Duodenal mucosa (tissue), 2 donors: ENCODE measurements around the gene TUBGCP2.

ENCODE experiments used
- H3K27ac ChIP-seq: one replicate; pipeline ENCODE4 v1.7.0; 2013; ENCODE audit warnings: low read depth, low read length
- H3K27me3 ChIP-seq, 2 donors: one replicate each; pipeline ENCODE4 v1.7.0; 2013; ENCODE audit warnings: low read length in 2 of 2, control low read depth in 1 of 2; ENCODE audit not compliant: insufficient read depth in 2 of 2, control insufficient read depth in 1 of 2
- H3K36me3 ChIP-seq, 2 donors: one replicate each; pipeline ENCODE4 v1.7.0; 2013; ENCODE audit warnings: low read length in 2 of 2, control low read depth in 1 of 2; ENCODE audit not compliant: insufficient read depth in 2 of 2, control insufficient read depth in 1 of 2
- H3K4me1 ChIP-seq, 2 donors: one replicate each; pipeline ENCODE4 v1.7.0; 2013; ENCODE audit warnings: low read length in 2 of 2, control low read depth in 1 of 2; ENCODE audit not compliant: insufficient read depth in 2 of 2, control insufficient read depth in 1 of 2
- H3K4me3 ChIP-seq, 2 donors: one replicate each; pipeline ENCODE4 v1.7.0; 2013; ENCODE audit warnings: low read length in 2 of 2, low read depth in 1 of 2
- H3K9ac ChIP-seq, 2 donors: one replicate each; pipeline ENCODE4 v1.7.0; 2013; ENCODE audit warnings: low read length in 2 of 2, low read depth in 1 of 2
- H3K9me3 ChIP-seq, 2 donors: one replicate each; pipeline ENCODE4 v1.7.0; 2013; ENCODE audit warnings: low read length in 2 of 2, control low read depth in 1 of 2; ENCODE audit not compliant: control insufficient read depth in 1 of 2

TUBGCP2 gene

GRCh38 chr10:133258818-133259601 is 49.7 kb downstream of the TUBGCP2 start:
- Histone ChIP-seq H3K4me3 (no peak overlapping the region), H3K27me3 (peaks cover 0 to 5% of the 10 kb centered on the region in 2 donors), H3K36me3 (no peaks in the 10 kb centered on the region), H3K9me3 (no peaks in the 10 kb centered on the region), H3K4me1 (peaks cover 39 to 54% of the 10 kb centered on the region in 2 donors), H3K9ac (no peak overlapping the region), H3K27ac (no peak overlapping the region)

GRCh38 chr10:133258066-133258817 is 50.4 kb downstream of the TUBGCP2 start:
- Histone ChIP-seq H3K27ac (peak overlapping the region; percentile 20), H3K9ac (peak overlapping the region; percentile 32), H3K4me1 (peaks cover 38 to 54% of the 10 kb centered on the region in 2 donors), H3K27me3 (peaks cover 0 to 5% of the 10 kb centered on the region in 2 donors), H3K36me3 (no peaks in the 10 kb centered on the region), H3K4me3 (peak overlapping the region; percentile 43 to 55), H3K9me3 (no peaks in the 10 kb centered on the region)

GRCh38 chr10:133257489-133258065 is 51.1 kb downstream of the TUBGCP2 start:
- Histone ChIP-seq H3K36me3 (no peaks in the 10 kb centered on the region), H3K9ac (peak overlapping the region; percentile 25 to 32), H3K4me1 (peaks cover 31 to 48% of the 10 kb centered on the region in 2 donors), H3K4me3 (peak overlapping the region; percentile 43 to 55), H3K9me3 (no peaks in the 10 kb centered on the region), H3K27me3 (no peaks in the 10 kb centered on the region), H3K27ac (no peak overlapping the region)

GRCh38 chr10:133255323-133255722 is 53.3 kb downstream of the TUBGCP2 start:
- peaks cover 26 to 32% of the 10 kb centered on the region in 2 donors for H3K4me1 ChIP-seq
- H3K9me3 ChIP-seq: no peaks in the 10 kb centered on the region
- no peaks in the 10 kb centered on the region for H3K27me3 ChIP-seq
- no peaks in the 10 kb centered on the region for H3K36me3 ChIP-seq
- H3K4me3 ChIP-seq: no peak overlapping the region
- H3K9ac ChIP-seq: no peak overlapping the region
- no peak overlapping the region for H3K27ac ChIP-seq

GRCh38 chr10:133254421-133255120 is 54.1 kb downstream of the TUBGCP2 start:
- no peaks in the 10 kb centered on the region for H3K9me3 ChIP-seq
- no peaks in the 10 kb centered on the region for H3K36me3 ChIP-seq
- peaks cover 21 to 25% of the 10 kb centered on the region in 2 donors for H3K4me1 ChIP-seq
- no peak overlapping the region for H3K27ac ChIP-seq
- no peak overlapping the region for H3K4me3 ChIP-seq
- H3K27me3 ChIP-seq: peaks cover 0 to 2% of the 10 kb centered on the region in 2 donors
- no peak overlapping the region for H3K9ac ChIP-seq

GRCh38 chr10:133253361-133253955 is 55.2 kb downstream of the TUBGCP2 start:
- H3K4me1 ChIP-seq: peaks cover 10 to 15% of the 10 kb centered on the region in 2 donors
- H3K27ac ChIP-seq: no peak overlapping the region
- no peak overlapping the region for H3K4me3 ChIP-seq
- H3K9me3 ChIP-seq: no peaks in the 10 kb centered on the region
- H3K27me3 ChIP-seq: peaks cover 0 to 6% of the 10 kb centered on the region in 2 donors
- H3K36me3 ChIP-seq: no peaks in the 10 kb centered on the region
- no peak overlapping the region for H3K9ac ChIP-seq

- Histone ChIP-seq H3K4me3 (no peak overlapping the region), H3K4me1 (peaks cover 0 to 2% of the 10 kb centered on the region in 2 donors), H3K9ac (no peak overlapping the region), H3K9me3 (no peaks in the 10 kb centered on the region), H3K36me3 (no peaks in the 10 kb centered on the region), H3K27me3 (peaks cover 0 to 10% of the 10 kb centered on the region in 2 donors), H3K27ac (no peak overlapping the region)
These were observed 56.5 kb downstream of the TUBGCP2 start for GRCh38 chr10:133252223-133252552.

GRCh38 chr10:133251388-133252222 is 57.1 kb downstream of the TUBGCP2 start:
- Histone ChIP-seq H3K4me1 (no peaks in the 10 kb centered on the region), H3K4me3 (no peak overlapping the region), H3K27me3 (peaks cover 0 to 13% of the 10 kb centered on the region in 2 donors), H3K9me3 (no peaks in the 10 kb centered on the region), H3K9ac (no peak overlapping the region), H3K27ac (no peak overlapping the region), H3K36me3 (no peaks in the 10 kb centered on the region)
